HepG2 (cell line): ENCODE measurements around the gene ATP9A. TPM values are rescaled to one million over a fixed set of nuclear protein-coding genes. Genes with fewer than 3 reads are reported as not detected.

Source experiments
- ATF4 ChIP-seq, 2 experiments: fragments of 450-650 bp in 1 of 2; sonication (generic) in 1 of 2; formaldehyde crosslinking; IDR thresholded peaks; 2 replicates each; pipeline versions ENCODE4 v1.5.0 to v1.8.0; 2020 to 2022; ENCODE audit warnings: mild to moderate bottlenecking in 1 of 2, missing genetic modification reagents in 1 of 2
- HHEX ChIP-seq: IDR thresholded peaks from 2 replicates; pipeline ENCODE4 v1.6.1; 2016; ENCODE audit warnings: control low read depth
- HMG20B ChIP-seq: conservative IDR thresholded peaks from 2 replicates; pipeline ENCODE4 v1.6.1; 2016; ENCODE audit warnings: missing genetic modification reagents, missing compliant biosample characterization
- HOXA5 ChIP-seq: sonication (generic); formaldehyde crosslinking; IDR thresholded peaks from 2 replicates; pipeline ENCODE4 v1.4.0; 2020; ENCODE audit warnings: missing genetic modification reagents
- KLF15 ChIP-seq: sonication (generic); formaldehyde crosslinking; IDR thresholded peaks from 2 replicates; pipeline ENCODE4 v1.8.1; 2023; ENCODE audit warnings: borderline replicate concordance, mild to moderate bottlenecking, inconsistent platforms, missing genetic modification reagents, mixed read lengths
- NFIC ChIP-seq: IDR thresholded peaks from 2 replicates; pipeline ENCODE4 v1.6.1; 2012; ENCODE audit warnings: mild to moderate bottlenecking, low read length, inconsistent platforms
- POLR2A ChIP-seq, 2 experiments: IDR thresholded peaks; 2 replicates each; pipeline ENCODE4 v1.6.1; 2011; ENCODE audit warnings: low read depth in 2 of 2, low read length in 2 of 2, mild to moderate bottlenecking in 1 of 2, moderate library complexity in 1 of 2; ENCODE audit not compliant: insufficient read depth in 1 of 2
- SALL1 ChIP-seq: sonication (generic); formaldehyde crosslinking; IDR thresholded peaks from 2 replicates; pipeline ENCODE4 v1.8.0; 2022; ENCODE audit warnings: mild to moderate bottlenecking, missing genetic modification reagents
- ZNF260 ChIP-seq: sonication (generic); formaldehyde crosslinking; IDR thresholded peaks from 2 replicates; pipeline ENCODE4 v1.4.0; 2020; ENCODE audit warnings: missing genetic modification reagents, low read depth, mild to moderate bottlenecking, borderline replicate concordance
- ZNF343 ChIP-seq: sonication (generic); formaldehyde crosslinking; IDR thresholded peaks from 2 replicates; pipeline ENCODE4 v1.4.0; 2020; ENCODE audit warnings: mild to moderate bottlenecking, missing genetic modification reagents
- ZNF567 ChIP-seq: sonication (generic); formaldehyde crosslinking; IDR thresholded peaks from 2 replicates; pipeline ENCODE4 v1.8.1; 2023; ENCODE audit warnings: mild to moderate bottlenecking, missing genetic modification reagents, borderline replicate concordance
- ZNF652 ChIP-seq: IDR thresholded peaks from 2 replicates; pipeline ENCODE4 v1.6.1; 2016; ENCODE audit warnings: low read depth, borderline replicate concordance
- ZNF800 ChIP-seq: sonication (generic); formaldehyde crosslinking; IDR thresholded peaks from 2 replicates; pipeline ENCODE4 v1.4.0; 2020; ENCODE audit warnings: missing genetic modification reagents
- polyA plus RNA-seq, 8 experiments: library from polyadenylated mRNA; depleted of rRNA in 3 of 8; stranded (reverse) in 7 of 8; unstranded in 1 of 8; fragments of >200 nt; fragmentation: Illumina TruSeq in 4 of 8; extraction: Trizol in 4 of 8; gene quantifications; 2 replicates each; pipeline versions ENCODE4 v1.2.1 to v1.2.3, GENCODE V29; 2011 to 2016; ENCODE audit warnings: low read depth in 4 of 8, missing spikeins in 1 of 8, mixed read lengths in 1 of 8; ENCODE audit not compliant: insufficient read depth in 1 of 8
- total RNA-seq, 5 experiments: library from RNA; depleted of rRNA; stranded (reverse); fragments of >200 nt; fragmentation: Illumina TruSeq; extraction: Trizol; gene quantifications; 2 replicates each; pipeline ENCODE4 v1.2.3, GENCODE V29; 2016; ENCODE audit warnings: low read depth in 1 of 5
- TF ChIP-seq, protein P1 (sequence below): sonication (generic); formaldehyde crosslinking; IDR thresholded peaks from 2 replicates; pipeline ENCODE4 v1.5.1; 2020; ENCODE audit warnings: mild to moderate bottlenecking, missing genetic modification reagents, moderate library complexity
- TF ChIP-seq, protein P2 (sequence below): sonication (generic); formaldehyde crosslinking; IDR thresholded peaks from 2 replicates; pipeline ENCODE4 v1.8.0; 2022; ENCODE audit warnings: mild to moderate bottlenecking, missing genetic modification reagents, borderline replicate concordance
- TF ChIP-seq, protein P3 (sequence below): sonication (generic); formaldehyde crosslinking; IDR thresholded peaks from 2 replicates; pipeline ENCODE4 v1.4.0; 2020; ENCODE audit warnings: mild to moderate bottlenecking, low read depth, missing genetic modification reagents

The ATP9A gene
- total and polyA plus RNA-seq, 2 of the 13 experiments (the other 11 are each of a cell fraction or from before 2014, with no cell fraction given) = 11.8 to 18.5 TPM

GRCh38 chr20:51703400-51704287, 64.5 kb downstream of the ATP9A start (continued):
- TF ChIP-seq, protein P1, sequence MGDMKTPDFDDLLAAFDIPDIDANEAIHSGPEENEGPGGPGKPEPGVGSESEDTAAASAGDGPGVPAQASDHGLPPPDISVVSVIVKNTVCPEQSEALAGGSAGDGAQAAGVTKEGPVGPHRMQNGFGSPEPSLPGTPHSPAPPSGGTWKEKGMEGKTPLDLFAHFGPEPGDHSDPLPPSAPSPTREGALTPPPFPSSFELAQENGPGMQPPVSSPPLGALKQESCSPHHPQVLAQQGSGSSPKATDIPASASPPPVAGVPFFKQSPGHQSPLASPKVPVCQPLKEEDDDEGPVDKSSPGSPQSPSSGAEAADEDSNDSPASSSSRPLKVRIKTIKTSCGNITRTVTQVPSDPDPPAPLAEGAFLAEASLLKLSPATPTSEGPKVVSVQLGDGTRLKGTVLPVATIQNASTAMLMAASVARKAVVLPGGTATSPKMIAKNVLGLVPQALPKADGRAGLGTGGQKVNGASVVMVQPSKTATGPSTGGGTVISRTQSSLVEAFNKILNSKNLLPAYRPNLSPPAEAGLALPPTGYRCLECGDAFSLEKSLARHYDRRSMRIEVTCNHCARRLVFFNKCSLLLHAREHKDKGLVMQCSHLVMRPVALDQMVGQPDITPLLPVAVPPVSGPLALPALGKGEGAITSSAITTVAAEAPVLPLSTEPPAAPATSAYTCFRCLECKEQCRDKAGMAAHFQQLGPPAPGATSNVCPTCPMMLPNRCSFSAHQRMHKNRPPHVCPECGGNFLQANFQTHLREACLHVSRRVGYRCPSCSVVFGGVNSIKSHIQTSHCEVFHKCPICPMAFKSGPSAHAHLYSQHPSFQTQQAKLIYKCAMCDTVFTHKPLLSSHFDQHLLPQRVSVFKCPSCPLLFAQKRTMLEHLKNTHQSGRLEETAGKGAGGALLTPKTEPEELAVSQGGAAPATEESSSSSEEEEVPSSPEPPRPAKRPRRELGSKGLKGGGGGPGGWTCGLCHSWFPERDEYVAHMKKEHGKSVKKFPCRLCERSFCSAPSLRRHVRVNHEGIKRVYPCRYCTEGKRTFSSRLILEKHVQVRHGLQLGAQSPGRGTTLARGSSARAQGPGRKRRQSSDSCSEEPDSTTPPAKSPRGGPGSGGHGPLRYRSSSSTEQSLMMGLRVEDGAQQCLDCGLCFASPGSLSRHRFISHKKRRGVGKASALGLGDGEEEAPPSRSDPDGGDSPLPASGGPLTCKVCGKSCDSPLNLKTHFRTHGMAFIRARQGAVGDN (CRISPR knock-in tag) = no peak
- TF ChIP-seq ZNF567 (CRISPR knock-in tag) = 0 out of 2 replicates have a peak, but pooled peaks have one; percentile 19
- peak; percentile 21; the same call in 1 of the 2 replicates for TF ChIP-seq ZNF800 (CRISPR knock-in tag)
- TF ChIP-seq POLR2A (IDR thresholded peaks at IDR 0.05; ENCODE audit: insufficient read depth in 1 of 2, low read depth in 2 of 2, low read length in 2 of 2) = no peak
- TF ChIP-seq ZNF652 (CRISPR knock-in tag) = no peak; the same call in 1 of the 2 replicates
- TF ChIP-seq ATF4 (CRISPR knock-in tag; IDR thresholded peaks at IDR 0.05) = peak in 1 of 2 experiments; percentile 45; a peak in 1 of 4 replicates
- peak; percentile 76; the same call in 1 of the 2 replicates for TF ChIP-seq HOXA5
- TF ChIP-seq, protein P2, sequence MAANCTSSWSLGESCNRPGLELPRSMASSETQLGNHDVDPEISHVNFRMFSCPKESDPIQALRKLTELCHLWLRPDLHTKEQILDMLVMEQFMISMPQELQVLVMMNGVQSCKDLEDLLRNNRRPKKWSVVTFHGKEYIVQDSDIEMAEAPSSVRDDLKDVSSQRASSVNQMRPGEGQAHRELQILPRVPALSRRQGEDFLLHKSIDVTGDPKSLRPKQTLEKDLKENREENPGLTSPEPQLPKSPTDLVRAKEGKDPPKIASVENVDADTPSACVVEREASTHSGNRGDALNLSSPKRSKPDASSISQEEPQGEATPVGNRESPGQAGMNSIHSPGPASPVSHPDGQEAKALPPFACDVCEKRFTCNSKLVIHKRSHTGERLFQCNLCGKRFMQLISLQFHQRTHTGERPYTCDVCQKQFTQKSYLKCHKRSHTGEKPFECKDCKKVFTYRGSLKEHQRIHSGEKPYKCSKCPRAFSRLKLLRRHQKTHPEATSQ = no peak
- peak; percentile 46; the same call in 1 of the 2 replicates for TF ChIP-seq SALL1 (CRISPR knock-in tag)
- no peak for TF ChIP-seq HHEX (CRISPR knock-in tag)
- no peak for TF ChIP-seq ZNF343
- TF ChIP-seq KLF15 (CRISPR knock-in tag) = no peak
- TF ChIP-seq NFIC = peak; percentile 96
- peak; percentile 58 for TF ChIP-seq HMG20B
- TF ChIP-seq, protein P3, sequence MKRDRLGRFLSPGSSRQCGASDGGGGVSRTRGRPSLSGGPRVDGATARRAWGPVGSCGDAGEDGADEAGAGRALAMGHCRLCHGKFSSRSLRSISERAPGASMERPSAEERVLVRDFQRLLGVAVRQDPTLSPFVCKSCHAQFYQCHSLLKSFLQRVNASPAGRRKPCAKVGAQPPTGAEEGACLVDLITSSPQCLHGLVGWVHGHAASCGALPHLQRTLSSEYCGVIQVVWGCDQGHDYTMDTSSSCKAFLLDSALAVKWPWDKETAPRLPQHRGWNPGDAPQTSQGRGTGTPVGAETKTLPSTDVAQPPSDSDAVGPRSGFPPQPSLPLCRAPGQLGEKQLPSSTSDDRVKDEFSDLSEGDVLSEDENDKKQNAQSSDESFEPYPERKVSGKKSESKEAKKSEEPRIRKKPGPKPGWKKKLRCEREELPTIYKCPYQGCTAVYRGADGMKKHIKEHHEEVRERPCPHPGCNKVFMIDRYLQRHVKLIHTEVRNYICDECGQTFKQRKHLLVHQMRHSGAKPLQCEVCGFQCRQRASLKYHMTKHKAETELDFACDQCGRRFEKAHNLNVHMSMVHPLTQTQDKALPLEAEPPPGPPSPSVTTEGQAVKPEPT (CRISPR knock-in tag) = no peak
- TF ChIP-seq ZNF260 = no peak
